HepG2 (cell line): ENCODE results near the gene C16orf89. TPM values are rescaled to one million over a fixed set of nuclear protein-coding genes. Genes with fewer than 3 reads are reported as not detected.

Source experiments
- ATM ChIP-seq: fragments of 450-650 bp; IDR thresholded peaks from 2 replicates; pipeline ENCODE4 v1.7.1; 2017; ENCODE audit warnings: mild to moderate bottlenecking, borderline replicate concordance
- CCDC6 ChIP-seq: sonication (generic); formaldehyde crosslinking; IDR thresholded peaks from 2 replicates; pipeline ENCODE4 v1.8.1; 2022; ENCODE audit warnings: mild to moderate bottlenecking, missing genetic modification reagents, moderate library complexity
- DNMT1 ChIP-seq: sonication (generic); formaldehyde crosslinking; IDR thresholded peaks from 2 replicates; pipeline ENCODE4 v1.5.1; 2020; ENCODE audit warnings: mild to moderate bottlenecking, missing genetic modification reagents
- EEA1 ChIP-seq: sonication (generic); formaldehyde crosslinking; IDR thresholded peaks from 2 replicates; pipeline ENCODE4 v1.5.1; 2020; ENCODE audit warnings: mild to moderate bottlenecking, missing genetic modification reagents, borderline replicate concordance
- ESRRA ChIP-seq: sonication (generic); formaldehyde crosslinking; IDR thresholded peaks from 2 replicates; pipeline ENCODE4 v1.5.1; 2020; ENCODE audit warnings: mild to moderate bottlenecking, low read depth, missing genetic modification reagents
- GTF3A ChIP-seq: sonication (generic); formaldehyde crosslinking; conservative IDR thresholded peaks from 2 replicates; pipeline ENCODE4 v1.4.0; 2020; ENCODE audit warnings: mild to moderate bottlenecking, missing genetic modification reagents
- ISX ChIP-seq: sonication (generic); formaldehyde crosslinking; conservative IDR thresholded peaks from 2 replicates; pipeline ENCODE4 v1.5.0; 2020; ENCODE audit warnings: missing genetic modification reagents
- KDM5B ChIP-seq: sonication (generic); formaldehyde crosslinking; IDR thresholded peaks from 2 replicates; pipeline ENCODE4 v1.4.0; 2020; ENCODE audit warnings: missing genetic modification reagents, mild to moderate bottlenecking, borderline replicate concordance
- KMT2A ChIP-seq: sonication (generic); formaldehyde crosslinking; IDR thresholded peaks from 2 replicates; pipeline ENCODE4 v1.4.0; 2020; ENCODE audit warnings: missing genetic modification reagents
- NR1H2 ChIP-seq: sonication (generic); formaldehyde crosslinking; IDR thresholded peaks from 2 replicates; pipeline ENCODE4 v1.8.1; 2022; ENCODE audit warnings: low read depth, missing genetic modification reagents, borderline replicate concordance
- RFX3 ChIP-seq: IDR thresholded peaks from 2 replicates; pipeline ENCODE4 v1.6.1; 2016; ENCODE audit warnings: missing biosample characterization, missing genetic modification reagents
- RFXAP ChIP-seq: sonication (generic); formaldehyde crosslinking; IDR thresholded peaks from 2 replicates; pipeline ENCODE4 v1.4.0; 2020; ENCODE audit warnings: missing genetic modification reagents, borderline replicate concordance
- SALL1 ChIP-seq: sonication (generic); formaldehyde crosslinking; IDR thresholded peaks from 2 replicates; pipeline ENCODE4 v1.8.0; 2022; ENCODE audit warnings: mild to moderate bottlenecking, missing genetic modification reagents
- SSRP1 ChIP-seq: IDR thresholded peaks from 2 replicates; pipeline ENCODE4 v1.6.1; 2016; ENCODE audit warnings: control low read depth
- TP53 ChIP-seq: sonication (generic); formaldehyde crosslinking; conservative IDR thresholded peaks from 2 replicates; pipeline ENCODE4 v1.4.0; 2020; ENCODE audit warnings: missing genetic modification reagents
- ZKSCAN8 ChIP-seq: IDR thresholded peaks from 2 replicates; pipeline ENCODE4 v1.6.1; 2016; ENCODE audit warnings: borderline replicate concordance, missing genetic modification reagents, missing compliant biosample characterization
- ZNF296 ChIP-seq: sonication (generic); formaldehyde crosslinking; conservative IDR thresholded peaks from 2 replicates; pipeline ENCODE4 v1.5.0; 2020; ENCODE audit warnings: mild to moderate bottlenecking, missing genetic modification reagents
- ZNF776 ChIP-seq: sonication (generic); formaldehyde crosslinking; IDR thresholded peaks from 2 replicates; pipeline ENCODE4 v1.4.0; 2020; ENCODE audit warnings: mild to moderate bottlenecking, missing genetic modification reagents
- polyA plus RNA-seq, 8 experiments: library from polyadenylated mRNA; depleted of rRNA in 3 of 8; stranded (reverse) in 7 of 8; unstranded in 1 of 8; fragments of >200 nt; fragmentation: Illumina TruSeq in 4 of 8; extraction: Trizol in 4 of 8; gene quantifications; 2 replicates each; pipeline versions ENCODE4 v1.2.1 to v1.2.3, GENCODE V29; 2011 to 2016; ENCODE audit warnings: low read depth in 4 of 8, missing spikeins in 1 of 8, mixed read lengths in 1 of 8; ENCODE audit not compliant: insufficient read depth in 1 of 8
- total RNA-seq, 5 experiments: library from RNA; depleted of rRNA; stranded (reverse); fragments of >200 nt; fragmentation: Illumina TruSeq; extraction: Trizol; gene quantifications; 2 replicates each; pipeline ENCODE4 v1.2.3, GENCODE V29; 2016; ENCODE audit warnings: low read depth in 1 of 5
- TF ChIP-seq, protein P1 (sequence below): sonication (generic); formaldehyde crosslinking; IDR thresholded peaks from 2 replicates; pipeline ENCODE4 v1.8.0; 2022; ENCODE audit warnings: mild to moderate bottlenecking, missing genetic modification reagents, borderline replicate concordance
- TF ChIP-seq, protein P2 (sequence below): sonication (generic); formaldehyde crosslinking; IDR thresholded peaks from 2 replicates; pipeline ENCODE4 v1.4.0; 2020; ENCODE audit warnings: mild to moderate bottlenecking, missing genetic modification reagents
- TF ChIP-seq, protein P3 (sequence below): sonication (generic); formaldehyde crosslinking; IDR thresholded peaks from 2 replicates; pipeline ENCODE4 v1.5.0; 2020; ENCODE audit warnings: missing genetic modification reagents, mild to moderate bottlenecking, borderline replicate concordance
- TF ChIP-seq, protein P4 (sequence below): IDR thresholded peaks from 2 replicates; pipeline ENCODE4 v1.6.1; 2016
- TF ChIP-seq, protein P5 (sequence below): IDR thresholded peaks from 2 replicates; pipeline ENCODE4 v1.6.1; 2018; ENCODE audit warnings: missing genetic modification reagents
- TF ChIP-seq, protein P6 (sequence below): sonication (generic); formaldehyde crosslinking; IDR thresholded peaks from 2 replicates; pipeline ENCODE4 v1.8.0; 2022; ENCODE audit warnings: missing genetic modification reagents, mild to moderate bottlenecking, inconsistent platforms, borderline replicate concordance

Gene C16orf89
- total and polyA plus RNA-seq, 2 of the 13 experiments (the other 11 are each of a cell fraction or from before 2014, with no cell fraction given) = 1.9 to 3.4 TPM

DNA sequence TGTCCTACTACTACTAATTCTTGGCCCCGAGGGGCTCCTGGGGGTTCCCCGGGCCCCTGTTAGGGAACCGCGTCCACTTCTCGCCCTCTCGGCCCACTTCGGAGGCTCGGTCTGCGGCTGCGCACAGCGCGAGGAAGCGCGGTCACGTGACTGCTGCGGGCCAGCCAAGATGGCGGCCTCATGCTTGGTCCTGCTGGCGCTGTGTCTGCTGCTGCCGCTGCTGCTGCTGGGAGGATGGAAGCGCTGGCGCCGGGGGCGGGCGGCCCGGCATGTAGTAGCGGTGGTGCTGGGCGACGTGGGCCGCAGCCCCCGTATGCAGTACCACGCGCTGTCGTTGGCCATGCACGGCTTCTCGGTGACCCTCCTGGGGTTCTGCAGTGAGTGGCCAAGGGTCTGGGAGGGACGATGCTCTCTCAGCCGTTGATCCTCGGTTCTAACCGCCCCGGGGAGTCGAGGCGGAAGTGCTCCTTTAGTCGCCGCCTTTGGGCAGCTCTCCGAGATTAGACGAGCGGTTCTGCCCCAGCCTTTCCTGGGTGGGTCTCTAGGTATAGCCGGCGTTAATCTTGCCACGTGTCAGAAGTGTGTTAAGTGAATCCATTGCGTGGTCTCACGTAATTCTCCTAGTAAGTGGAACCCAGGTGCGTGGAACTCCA lies 6.1 kb upstream of the C16orf89 start, which contains the start of gene ALG1 (continued):
- TF ChIP-seq, protein P1, sequence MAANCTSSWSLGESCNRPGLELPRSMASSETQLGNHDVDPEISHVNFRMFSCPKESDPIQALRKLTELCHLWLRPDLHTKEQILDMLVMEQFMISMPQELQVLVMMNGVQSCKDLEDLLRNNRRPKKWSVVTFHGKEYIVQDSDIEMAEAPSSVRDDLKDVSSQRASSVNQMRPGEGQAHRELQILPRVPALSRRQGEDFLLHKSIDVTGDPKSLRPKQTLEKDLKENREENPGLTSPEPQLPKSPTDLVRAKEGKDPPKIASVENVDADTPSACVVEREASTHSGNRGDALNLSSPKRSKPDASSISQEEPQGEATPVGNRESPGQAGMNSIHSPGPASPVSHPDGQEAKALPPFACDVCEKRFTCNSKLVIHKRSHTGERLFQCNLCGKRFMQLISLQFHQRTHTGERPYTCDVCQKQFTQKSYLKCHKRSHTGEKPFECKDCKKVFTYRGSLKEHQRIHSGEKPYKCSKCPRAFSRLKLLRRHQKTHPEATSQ = peak; percentile 39
- TF ChIP-seq EEA1 (CRISPR knock-in tag) (no peak), ESRRA (CRISPR knock-in tag) (peak; percentile 65), RFXAP (peak; percentile 59; the same call in 1 of the 2 replicates), SSRP1 (no peak), ZNF776 (CRISPR knock-in tag) (peak; percentile 91), GTF3A (CRISPR knock-in tag) (no peak), NR1H2 (CRISPR knock-in tag) (no peak), ATM (no peak), RFX3 (0 out of 2 replicates have a peak, but pooled peaks have one; percentile 11), TP53 (CRISPR knock-in tag) (no peak; the same call in 1 of the 2 replicates), SALL1 (CRISPR knock-in tag) (peak; percentile 93), ZKSCAN8 (CRISPR knock-in tag) (peak; percentile 94), ZNF296 (CRISPR knock-in tag) (peak; percentile 52; the same call in 1 of the 2 replicates), DNMT1 (no peak), ISX (CRISPR knock-in tag) (0 out of 2 replicates have a peak, but pooled peaks have one; percentile 44), KMT2A (peak; percentile 95), CCDC6 (peak; percentile 94), KDM5B (CRISPR knock-in tag) (peak; percentile 99)
- TF ChIP-seq, protein P2, sequence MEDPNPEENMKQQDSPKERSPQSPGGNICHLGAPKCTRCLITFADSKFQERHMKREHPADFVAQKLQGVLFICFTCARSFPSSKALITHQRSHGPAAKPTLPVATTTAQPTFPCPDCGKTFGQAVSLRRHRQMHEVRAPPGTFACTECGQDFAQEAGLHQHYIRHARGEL (CRISPR knock-in tag) = peak; percentile 84; the same call in 1 of the 2 replicates
- TF ChIP-seq, protein P3, sequence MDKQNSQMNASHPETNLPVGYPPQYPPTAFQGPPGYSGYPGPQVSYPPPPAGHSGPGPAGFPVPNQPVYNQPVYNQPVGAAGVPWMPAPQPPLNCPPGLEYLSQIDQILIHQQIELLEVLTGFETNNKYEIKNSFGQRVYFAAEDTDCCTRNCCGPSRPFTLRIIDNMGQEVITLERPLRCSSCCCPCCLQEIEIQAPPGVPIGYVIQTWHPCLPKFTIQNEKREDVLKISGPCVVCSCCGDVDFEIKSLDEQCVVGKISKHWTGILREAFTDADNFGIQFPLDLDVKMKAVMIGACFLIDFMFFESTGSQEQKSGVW = no peak
- TF ChIP-seq, protein P4, sequence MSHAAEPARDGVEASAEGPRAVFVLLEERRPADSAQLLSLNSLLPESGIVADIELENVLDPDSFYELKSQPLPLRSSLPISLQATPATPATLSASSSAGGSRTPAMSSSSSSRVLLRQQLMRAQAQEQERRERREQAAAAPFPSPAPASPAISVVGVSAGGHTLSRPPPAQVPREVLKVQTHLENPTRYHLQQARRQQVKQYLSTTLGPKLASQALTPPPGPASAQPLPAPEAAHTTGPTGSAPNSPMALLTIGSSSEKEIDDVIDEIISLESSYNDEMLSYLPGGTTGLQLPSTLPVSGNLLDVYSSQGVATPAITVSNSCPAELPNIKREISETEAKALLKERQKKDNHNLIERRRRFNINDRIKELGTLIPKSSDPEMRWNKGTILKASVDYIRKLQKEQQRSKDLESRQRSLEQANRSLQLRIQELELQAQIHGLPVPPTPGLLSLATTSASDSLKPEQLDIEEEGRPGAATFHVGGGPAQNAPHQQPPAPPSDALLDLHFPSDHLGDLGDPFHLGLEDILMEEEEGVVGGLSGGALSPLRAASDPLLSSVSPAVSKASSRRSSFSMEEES = peak; percentile 98
- TF ChIP-seq, protein P5, sequence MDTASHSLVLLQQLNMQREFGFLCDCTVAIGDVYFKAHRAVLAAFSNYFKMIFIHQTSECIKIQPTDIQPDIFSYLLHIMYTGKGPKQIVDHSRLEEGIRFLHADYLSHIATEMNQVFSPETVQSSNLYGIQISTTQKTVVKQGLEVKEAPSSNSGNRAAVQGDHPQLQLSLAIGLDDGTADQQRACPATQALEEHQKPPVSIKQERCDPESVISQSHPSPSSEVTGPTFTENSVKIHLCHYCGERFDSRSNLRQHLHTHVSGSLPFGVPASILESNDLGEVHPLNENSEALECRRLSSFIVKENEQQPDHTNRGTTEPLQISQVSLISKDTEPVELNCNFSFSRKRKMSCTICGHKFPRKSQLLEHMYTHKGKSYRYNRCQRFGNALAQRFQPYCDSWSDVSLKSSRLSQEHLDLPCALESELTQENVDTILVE (CRISPR knock-in tag) = peak; percentile 88
- TF ChIP-seq, protein P6, sequence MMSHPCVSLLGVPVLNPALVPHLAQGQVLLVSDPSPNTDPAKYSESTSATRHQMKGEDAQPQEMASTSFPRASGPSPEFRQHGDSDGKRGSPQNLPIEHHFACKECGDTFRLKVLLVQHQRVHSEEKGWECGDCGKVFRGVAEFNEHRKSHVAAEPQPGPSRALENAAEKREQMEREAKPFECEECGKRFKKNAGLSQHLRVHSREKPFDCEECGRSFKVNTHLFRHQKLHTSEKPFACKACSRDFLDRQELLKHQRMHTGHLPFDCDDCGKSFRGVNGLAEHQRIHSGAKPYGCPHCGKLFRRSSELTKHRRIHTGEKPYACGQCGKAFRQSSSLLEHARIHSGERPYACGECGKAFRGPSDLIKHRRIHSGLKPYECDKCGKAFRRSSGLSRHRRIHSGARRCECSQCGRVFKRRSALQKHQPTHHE (CRISPR knock-in tag) = peak; percentile 93; the same call in 1 of the 2 replicates
